Measurements from ENCODE around the gene UMOD.
"Not testable (repeated sequence)": the region's sequence is repeated elsewhere in the genome, so short reads cannot be mapped to it uniquely, and the experiment has no call there.

Gene UMOD

GRCh38 chr16:20363191-20363590 lies 10.7 kb upstream of the UMOD start:
- no peak for DNase-seq (ENCODE audit: low spot score)

GRCh38 chr16:20359997-20360396 lies 7.5 kb upstream of the UMOD start:
- DNase-seq (ENCODE audit: low spot score), result no peak

DNA sequence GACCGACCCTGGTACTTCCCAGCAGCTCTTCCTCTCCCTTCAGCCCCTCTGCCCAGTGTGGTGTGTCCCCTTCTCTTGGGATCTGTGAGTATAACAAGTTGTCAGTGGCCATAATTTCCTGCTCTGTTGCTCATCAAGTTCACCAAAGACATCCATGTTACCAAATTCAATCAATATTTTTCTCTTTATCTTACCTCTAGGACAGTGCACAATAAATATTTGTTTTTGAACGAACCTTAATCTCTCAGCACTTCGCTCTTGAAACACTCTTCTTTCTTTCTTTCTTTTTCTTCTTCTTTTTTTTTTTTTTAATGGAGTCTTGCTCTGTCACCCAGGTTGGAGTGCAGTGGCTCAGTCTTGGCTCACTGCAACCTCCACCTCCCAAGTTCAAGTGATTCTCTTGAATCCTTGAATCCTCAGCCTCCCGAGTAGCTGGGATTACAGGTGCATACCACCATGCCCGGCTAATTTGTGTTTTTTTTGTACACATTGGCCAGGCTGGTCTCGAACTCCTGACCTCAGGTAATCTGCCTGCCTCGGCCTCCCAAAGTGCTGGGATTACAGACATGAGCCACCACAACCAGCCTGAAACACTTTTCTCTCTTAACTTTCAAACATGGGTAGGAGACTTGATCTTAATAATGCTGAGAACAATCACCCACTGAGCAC lies 2.7 kb upstream of the UMOD start:
- no peak for DNase-seq (ENCODE audit: low spot score)

- no peak for DNase-seq (ENCODE audit: low spot score)
Observed at GRCh38 chr16:20353379-20353778, 864 bp upstream of the UMOD start.

DNA sequence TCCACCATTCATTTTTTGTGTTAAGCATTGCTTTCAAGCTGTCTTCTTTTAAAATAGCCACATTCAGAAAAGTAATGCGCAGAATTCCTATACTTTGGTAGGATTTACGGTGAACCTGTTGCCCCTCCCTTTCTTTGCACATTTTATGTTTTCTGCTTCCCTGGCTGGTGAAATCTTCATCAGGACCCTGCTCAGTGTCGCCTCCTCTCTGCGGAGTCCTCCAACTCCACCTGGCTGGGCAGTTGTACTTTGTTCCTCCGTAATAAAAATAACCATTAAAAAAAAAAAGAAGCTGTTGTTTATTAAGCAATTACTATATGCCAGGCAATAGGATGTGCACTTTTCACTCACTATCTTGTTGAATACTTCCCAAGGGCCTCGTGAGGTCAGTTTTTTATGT lies 2.9 kb downstream of the UMOD start:
- DNase-seq (ENCODE audit: low spot score), result no peak

DNA sequence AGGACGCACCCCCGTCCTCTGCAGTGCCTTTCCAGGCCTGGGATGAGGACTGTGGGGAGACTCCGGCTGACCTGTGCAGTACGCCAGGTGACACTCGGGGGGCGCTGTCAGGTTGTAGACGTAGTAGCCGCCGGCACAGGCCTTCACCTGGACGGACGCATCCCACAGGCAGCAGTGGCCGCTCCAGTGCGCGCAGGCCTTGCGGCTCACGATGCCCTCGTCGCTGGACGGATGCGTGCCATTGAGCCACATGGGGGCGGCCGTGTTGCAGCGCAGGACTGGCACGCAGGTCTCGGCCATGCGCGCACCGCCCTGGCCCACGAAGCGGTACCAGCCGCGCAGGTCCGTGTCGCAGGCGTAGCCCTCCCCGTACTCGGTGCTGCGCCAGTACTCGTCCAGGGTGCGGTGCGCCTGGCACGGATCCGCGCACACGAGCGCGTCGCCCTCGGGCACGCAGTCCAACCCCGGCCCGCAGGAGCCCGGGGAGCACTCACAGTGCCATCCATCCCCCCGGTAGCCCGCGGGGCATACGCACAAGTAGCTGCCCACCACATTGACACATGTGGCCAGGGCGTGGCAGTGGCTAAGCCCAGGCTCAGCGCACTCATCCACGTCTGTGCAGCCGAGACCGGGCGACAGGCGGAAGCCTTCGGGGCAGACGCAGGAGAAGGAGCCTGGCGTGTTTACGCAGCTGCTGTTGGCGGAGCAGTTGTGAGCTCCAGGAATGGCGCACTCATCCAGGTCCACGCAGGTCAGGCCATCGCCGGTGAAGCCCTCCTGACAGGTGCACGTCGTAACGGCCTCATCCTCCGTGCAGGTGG lies 3.9 kb downstream of the UMOD start:
- no peak for DNase-seq (ENCODE audit: low spot score)

GRCh38 chr16:20347666-20348364 lies 4.7 kb downstream of the UMOD start:
- no peak for DNase-seq (ENCODE audit: low spot score)

DNA sequence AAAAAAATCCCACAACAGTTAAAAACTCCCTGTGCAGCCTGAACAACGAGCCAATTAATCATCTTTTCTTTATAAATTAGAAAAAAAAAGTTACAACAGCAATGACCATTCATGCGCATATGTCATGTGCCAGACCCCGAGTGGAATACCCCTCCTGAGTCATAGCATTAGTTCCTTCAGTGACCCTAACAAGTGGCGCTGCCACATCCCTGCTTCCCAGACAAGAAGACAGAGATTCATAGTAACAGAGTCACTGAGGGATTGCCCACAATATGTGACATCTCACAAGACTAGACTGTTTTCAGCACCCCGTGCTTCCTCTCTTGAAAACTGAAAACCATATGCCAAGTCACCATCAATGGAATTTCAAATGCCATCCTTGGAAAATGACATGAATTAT lies 7.9 kb downstream of the UMOD start:
- no peak for DNase-seq (ENCODE audit: low spot score)

GRCh38 chr16:20339744-20340143 lies 12.8 kb downstream of the UMOD start:
- DNase-seq (ENCODE audit: low spot score), result no peak

DNA sequence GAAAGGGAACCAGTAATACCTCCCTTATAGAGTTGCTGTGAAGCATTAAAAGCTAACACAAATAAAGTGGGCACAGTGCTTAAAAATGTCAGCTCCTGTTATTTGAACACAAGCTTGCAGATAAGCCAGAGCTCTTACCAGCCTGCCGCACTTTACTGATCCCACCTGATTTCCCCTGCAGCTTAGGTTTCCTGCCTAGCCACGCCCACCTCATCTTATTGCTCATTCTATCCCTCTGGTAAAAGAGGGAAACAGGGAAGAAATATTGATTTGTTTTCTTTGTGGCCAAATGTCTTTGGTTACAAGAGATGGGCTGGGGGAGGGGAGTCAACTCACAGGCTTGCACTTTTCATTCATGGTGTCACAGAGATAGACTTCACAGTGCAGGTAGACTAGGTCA lies 15.6 kb downstream of the UMOD start:
- DNase-seq (ENCODE audit: low spot score), result no peak

- no peak for DNase-seq (ENCODE audit: low spot score)
Observed at GRCh38 chr16:20334396-20334795, 18.1 kb downstream of the UMOD start.

DNA sequence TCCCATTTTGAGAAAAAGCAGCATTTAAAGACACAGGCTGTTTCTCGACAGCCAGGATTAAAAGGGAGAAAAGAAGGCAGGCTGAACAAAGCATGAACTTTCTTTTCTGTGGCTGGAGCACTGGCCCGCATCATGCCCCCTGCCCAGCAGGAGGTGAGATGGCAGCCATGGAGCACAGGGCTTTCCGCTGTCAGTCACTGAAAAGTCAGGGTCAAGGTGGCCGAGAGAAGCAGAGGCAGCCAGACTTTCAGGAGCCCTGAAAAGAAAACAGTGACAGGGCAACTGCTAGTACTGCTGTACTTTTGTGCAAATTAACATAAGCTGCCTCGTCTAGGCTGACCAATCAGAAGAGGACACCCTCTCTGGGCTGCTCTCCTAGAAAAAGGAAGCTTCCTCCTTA lies 19.4 kb downstream of the UMOD start:
- DNase-seq (ENCODE audit: low spot score), result no peak

- no peak for DNase-seq (ENCODE audit: low spot score)
Observed at GRCh38 chr16:20332411-20332810, 20.1 kb downstream of the UMOD start.

DNA sequence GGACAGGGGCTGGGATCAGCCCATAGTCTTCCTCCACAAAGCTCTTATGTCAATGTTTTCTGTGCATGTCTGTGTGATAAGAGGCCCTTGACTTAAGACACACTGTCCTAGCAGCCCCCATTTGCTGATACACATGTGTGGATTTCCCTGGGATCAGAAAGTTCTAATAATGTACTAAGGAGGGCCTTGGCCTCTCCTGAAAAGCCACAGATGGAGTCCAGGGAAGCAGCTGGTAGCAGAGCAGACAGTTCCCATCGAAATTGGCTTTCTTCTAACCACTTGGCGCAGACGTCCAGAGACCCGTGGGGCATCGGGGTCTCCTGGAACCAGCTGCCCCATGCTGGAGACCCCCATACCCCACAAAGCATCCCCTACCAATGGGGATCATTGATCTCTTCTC lies 20.9 kb downstream of the UMOD start:
- no peak for DNase-seq (ENCODE audit: low spot score)

GRCh38 chr16:20329392-20330138 lies 22.9 kb downstream of the UMOD start:
- DNase-seq (ENCODE audit: low spot score), result no peak

GRCh38 chr16:20327444-20328041 lies 25.0 kb downstream of the UMOD start, which contains the start of gene GP2:
Gene GP2, minus strand, starts transcription at chr16:20327513. Its CDS starts 1,082 bp downstream, at chr16:20326431.
- DNase-seq (ENCODE audit: low spot score), result no peak

DNA sequence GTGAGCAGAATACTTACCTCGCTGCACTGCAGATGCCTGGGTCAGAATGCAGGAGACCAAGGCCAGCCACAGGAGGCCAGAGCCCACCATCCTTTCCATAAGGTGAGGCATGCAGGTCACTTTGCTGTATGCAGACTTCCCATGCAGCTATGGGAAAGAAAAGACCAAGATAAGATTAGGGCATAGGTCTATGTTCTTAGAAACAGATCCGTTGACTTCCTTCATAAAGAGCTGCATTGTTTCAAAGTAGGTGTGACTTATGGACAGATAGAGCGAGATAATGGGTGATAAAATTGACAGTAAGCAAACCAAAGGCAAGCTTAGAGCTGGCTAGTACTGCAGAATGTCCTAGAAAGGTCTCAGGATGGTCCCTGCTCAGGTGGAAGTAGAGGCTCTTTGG lies 26.2 kb downstream of the UMOD start:
- DNase-seq (ENCODE audit: low spot score), result no peak

DNA sequence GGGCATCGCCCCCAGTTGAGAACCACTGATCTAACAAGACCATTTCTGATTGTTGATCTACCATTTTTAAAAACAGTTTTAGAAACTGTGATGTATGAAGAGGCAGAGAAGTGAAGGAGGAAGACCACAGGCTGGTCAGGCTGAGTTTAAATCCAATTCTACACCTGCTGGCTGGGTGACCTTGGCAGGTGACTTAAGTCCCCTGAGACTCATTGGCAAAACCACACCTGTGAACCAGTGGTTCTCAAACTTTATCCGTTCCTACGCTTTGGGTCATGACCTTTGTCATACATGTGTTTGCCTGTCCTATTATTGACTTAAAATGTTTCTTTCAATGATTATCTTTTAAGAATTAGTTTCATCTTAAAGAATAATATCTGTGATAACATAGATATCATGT lies 27.5 kb downstream of the UMOD start:
- DNase-seq (ENCODE audit: low spot score), result no peak

- no peak for DNase-seq (ENCODE audit: low spot score)
Observed at GRCh38 chr16:20323591-20324117, 28.9 kb downstream of the UMOD start.

DNA sequence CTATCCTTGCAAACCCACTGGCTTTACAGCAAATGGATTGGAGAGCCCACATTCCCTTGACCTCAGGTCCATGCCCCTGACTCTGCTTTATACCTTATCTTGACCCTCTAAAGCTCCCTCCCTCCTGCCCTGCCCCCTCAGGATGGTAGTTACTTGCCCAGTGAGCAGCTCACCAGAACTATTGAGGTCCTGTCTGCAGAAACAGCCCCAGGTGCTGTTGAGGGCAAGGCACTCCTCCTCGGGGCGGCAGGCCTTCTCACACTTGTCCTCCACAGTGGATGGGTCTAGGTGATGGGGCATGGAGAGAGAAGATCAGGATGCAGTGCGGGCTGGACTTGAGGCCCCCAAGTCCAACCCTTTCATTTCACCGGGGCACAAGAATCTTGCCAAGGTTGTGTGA lies 29.8 kb downstream of the UMOD start:
- DNase-seq (ENCODE audit: low spot score), result no peak

- DNase-seq (ENCODE audit: low spot score), result no peak
Observed at GRCh38 chr16:20321671-20322070, 30.8 kb downstream of the UMOD start.

GRCh38 chr16:20321051-20321450 lies 31.5 kb downstream of the UMOD start:
- DNase-seq (ENCODE audit: low spot score), result not testable (repeated sequence)
